DOHH2 (cell line): ENCODE data around the gene FOXP3.

Experiments used
- H3F3A ChIP-seq: fragments of 200-600 bp; sonication (generic), shearing (Covaris generic); 2 replicates; pipeline ENCODE4 v1.6.0; 2016; ENCODE audit warnings: antibody characterized with exemption, mild to moderate bottlenecking; ENCODE audit not compliant: control insufficient read depth, insufficient read depth
- H3K27ac ChIP-seq: fragments of 200-600 bp; sonication (generic); 2 replicates; pipeline ENCODE4 v1.5.1; 2014; ENCODE audit warnings: low read depth, mild to moderate bottlenecking, low read length, moderate library complexity
- H3K27me3 ChIP-seq: fragments of 200-600 bp; sonication (generic); 2 replicates; pipeline ENCODE4 v1.6.1; 2014; ENCODE audit warnings: mild to moderate bottlenecking, low read length, mixed read lengths; ENCODE audit not compliant: control insufficient read depth
- H3K36me3 ChIP-seq: fragments of 200-600 bp; sonication (generic); 2 replicates; pipeline ENCODE4 v1.6.1; 2014; ENCODE audit warnings: mild to moderate bottlenecking, low read length, moderate library complexity, mixed read lengths; ENCODE audit not compliant: control insufficient read depth
- H3K4me1 ChIP-seq: fragments of 200-600 bp; sonication (generic); 2 replicates; pipeline ENCODE4 v1.6.1; 2014; ENCODE audit warnings: mild to moderate bottlenecking, low read length, mixed read lengths; ENCODE audit not compliant: control insufficient read depth
- H3K4me2 ChIP-seq: fragments of 200-600 bp; sonication (generic); 2 replicates; pipeline ENCODE4 v1.6.0; 2014; ENCODE audit warnings: mild to moderate bottlenecking, low read length, moderate library complexity
- H3K4me3 ChIP-seq: fragments of 200-600 bp; sonication (generic); 2 replicates; pipeline ENCODE4 v1.5.1; 2014; ENCODE audit warnings: mild to moderate bottlenecking, low read length, mixed read lengths
- H3K79me2 ChIP-seq: fragments of 200-600 bp; sonication (generic); 2 replicates; pipeline ENCODE4 v1.6.1; 2014; ENCODE audit warnings: mild to moderate bottlenecking, low read length, mixed read lengths; ENCODE audit not compliant: control insufficient read depth
- H3K9me2 ChIP-seq: fragments of 200-600 bp; sonication (generic); replicated peaks from 2 replicates; pipeline ENCODE4 v1.6.1; 2014; ENCODE audit warnings: mild to moderate bottlenecking, low read length, mixed read lengths; ENCODE audit not compliant: control insufficient read depth
- H3K9me3 ChIP-seq: fragments of 200-600 bp; sonication (generic); 2 replicates; pipeline ENCODE4 v1.6.1; 2014; ENCODE audit warnings: antibody characterized with exemption, low read length, mixed read lengths; ENCODE audit not compliant: control insufficient read depth, insufficient read depth
- H4K20me1 ChIP-seq: fragments of 200-600 bp; sonication (generic); 2 replicates; pipeline ENCODE4 v1.6.0; 2014; ENCODE audit warnings: low read depth, mild to moderate bottlenecking, antibody characterized with exemption, low read length, moderate library complexity; ENCODE audit not compliant: control insufficient read depth, insufficient read depth
- EZH2phosphoT487 ChIP-seq: fragments of 200-600 bp; sonication (generic); IDR thresholded peaks from 2 replicates; pipeline ENCODE4 v1.6.1; 2017; ENCODE audit warnings: borderline replicate concordance, mild to moderate bottlenecking, antibody characterized with exemption, low read length, moderate library complexity, mixed read lengths
- TF ChIP-seq, protein P1 (sequence below): fragments of 200-600 bp; sonication (generic); IDR thresholded peaks from one replicate; pipeline ENCODE4 v1.5.1; 2014; ENCODE audit warnings: antibody characterized with exemption, mild to moderate bottlenecking, low read depth, low read length; ENCODE audit not compliant: poor library complexity, severe bottlenecking

The FOXP3 gene

DNA sequence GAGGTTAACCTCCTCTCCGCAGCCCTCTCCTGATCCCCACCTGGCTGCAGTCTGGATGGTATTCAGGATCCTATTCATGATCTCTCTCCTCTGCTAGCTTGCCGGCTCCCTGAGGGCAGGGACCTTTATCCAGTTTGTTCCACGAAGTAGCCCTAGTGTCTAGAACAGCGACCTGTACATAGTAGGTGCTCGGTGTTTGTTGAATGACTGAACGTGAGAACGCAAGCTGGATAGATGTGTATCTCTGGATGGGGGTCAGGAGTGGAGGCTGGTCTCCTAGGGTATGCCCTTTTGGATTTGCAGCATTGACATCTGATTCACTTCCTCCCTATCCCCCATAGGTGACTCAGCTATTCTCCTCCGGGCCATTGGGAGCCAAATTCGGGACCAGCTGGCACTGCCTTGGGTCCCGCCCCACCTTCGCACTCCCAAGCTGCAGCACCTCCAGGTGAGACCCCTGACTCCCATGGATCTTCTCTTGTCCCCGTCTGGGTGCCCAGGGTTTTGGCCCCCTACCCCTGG, 21.9 kb downstream of the FOXP3 start:
- Histone ChIP-seq H3K4me1 (no peaks in the 10 kb centered on the region), H3K9me3 (no peaks in the 10 kb centered on the region), H3K9me2 (no peaks in the 10 kb centered on the region), H3K4me3 (no peak overlapping the region), H3F3A (no peaks in the 10 kb centered on the region), H3K27me3 (no peaks in the 10 kb centered on the region), H3K27ac (no peak overlapping the region), H4K20me1 (no peaks in the 10 kb centered on the region), H3K79me2 (no peaks in the 10 kb centered on the region), H3K4me2 (no peak overlapping the region), H3K36me3 (no peaks in the 10 kb centered on the region)
- TF ChIP-seq EZH2phosphoT487, result no peak
- TF ChIP-seq, protein P1, sequence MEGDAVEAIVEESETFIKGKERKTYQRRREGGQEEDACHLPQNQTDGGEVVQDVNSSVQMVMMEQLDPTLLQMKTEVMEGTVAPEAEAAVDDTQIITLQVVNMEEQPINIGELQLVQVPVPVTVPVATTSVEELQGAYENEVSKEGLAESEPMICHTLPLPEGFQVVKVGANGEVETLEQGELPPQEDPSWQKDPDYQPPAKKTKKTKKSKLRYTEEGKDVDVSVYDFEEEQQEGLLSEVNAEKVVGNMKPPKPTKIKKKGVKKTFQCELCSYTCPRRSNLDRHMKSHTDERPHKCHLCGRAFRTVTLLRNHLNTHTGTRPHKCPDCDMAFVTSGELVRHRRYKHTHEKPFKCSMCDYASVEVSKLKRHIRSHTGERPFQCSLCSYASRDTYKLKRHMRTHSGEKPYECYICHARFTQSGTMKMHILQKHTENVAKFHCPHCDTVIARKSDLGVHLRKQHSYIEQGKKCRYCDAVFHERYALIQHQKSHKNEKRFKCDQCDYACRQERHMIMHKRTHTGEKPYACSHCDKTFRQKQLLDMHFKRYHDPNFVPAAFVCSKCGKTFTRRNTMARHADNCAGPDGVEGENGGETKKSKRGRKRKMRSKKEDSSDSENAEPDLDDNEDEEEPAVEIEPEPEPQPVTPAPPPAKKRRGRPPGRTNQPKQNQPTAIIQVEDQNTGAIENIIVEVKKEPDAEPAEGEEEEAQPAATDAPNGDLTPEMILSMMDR, result no peak

DNA sequence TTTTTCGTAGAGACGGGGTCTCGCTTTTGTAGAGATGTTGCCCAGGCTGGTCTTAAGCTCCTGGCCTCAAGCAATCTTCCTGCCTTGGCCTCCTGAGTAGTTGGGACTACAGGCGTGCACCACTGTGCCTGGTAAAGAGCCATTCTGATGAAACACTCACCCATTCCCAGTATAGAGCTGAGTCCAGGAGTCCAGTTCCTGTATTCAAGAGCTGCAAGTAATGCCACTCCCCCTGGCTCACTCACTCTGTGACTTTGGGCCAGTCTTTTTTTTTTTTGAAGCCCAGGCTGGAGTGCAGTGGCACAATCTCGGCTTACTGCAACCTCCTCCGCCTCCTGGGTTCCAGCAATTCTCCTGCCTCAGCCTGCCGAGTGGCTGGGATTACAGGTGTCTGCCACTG, 25.8 kb downstream of the FOXP3 start:
- H3K9me2 ChIP-seq, result no peaks in the 10 kb centered on the region
- no peaks in the 10 kb centered on the region for H4K20me1 ChIP-seq
- no peak for TF ChIP-seq EZH2phosphoT487
- TF ChIP-seq, protein P1, result no peak
- H3K9me3 ChIP-seq, result no peaks in the 10 kb centered on the region
- H3K4me1 ChIP-seq, result no peaks in the 10 kb centered on the region
- H3K4me3 ChIP-seq, result no peak overlapping the region
- H3K79me2 ChIP-seq, result no peaks in the 10 kb centered on the region
- no peaks in the 10 kb centered on the region for H3K27me3 ChIP-seq
- no peaks in the 10 kb centered on the region for H3K36me3 ChIP-seq
- no peak overlapping the region for H3K4me2 ChIP-seq
- no peak overlapping the region for H3K27ac ChIP-seq
- no peaks in the 10 kb centered on the region for H3F3A ChIP-seq

DNA sequence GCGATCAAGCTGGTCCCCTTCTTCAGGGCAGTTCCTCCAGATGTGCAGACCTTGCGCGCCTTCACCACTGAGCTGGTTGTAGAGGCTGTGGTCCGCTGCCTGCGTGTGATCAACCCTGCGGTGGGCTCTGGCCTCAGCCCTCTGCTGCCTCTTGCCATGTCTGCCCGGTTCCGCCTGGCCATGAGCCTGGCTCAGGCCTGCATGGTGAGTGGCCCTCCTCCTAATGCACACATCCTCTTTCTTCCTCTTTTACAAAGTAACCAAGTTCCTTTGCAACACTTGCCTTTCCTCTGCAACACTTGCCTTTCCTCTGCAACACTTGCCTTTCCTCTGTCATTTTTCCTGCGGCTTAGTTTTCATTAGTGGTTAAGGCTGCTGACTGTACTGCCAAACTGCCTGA, 27.4 kb downstream of the FOXP3 start:
- Histone ChIP-seq H3K27ac (no peak overlapping the region), H3K4me2 (no peak overlapping the region), H3K9me3 (no peaks in the 10 kb centered on the region), H4K20me1 (no peaks in the 10 kb centered on the region), H3K4me3 (no peak overlapping the region), H3K79me2 (no peaks in the 10 kb centered on the region), H3K9me2 (no peaks in the 10 kb centered on the region), H3K27me3 (no peaks in the 10 kb centered on the region), H3K4me1 (no peaks in the 10 kb centered on the region), H3K36me3 (no peaks in the 10 kb centered on the region), H3F3A (no peaks in the 10 kb centered on the region)
- TF ChIP-seq, protein P1, result no peak
- no peak for TF ChIP-seq EZH2phosphoT487
